Peyer's patch (tissue), 4 donors: Measurements from ENCODE around the gene SCTR. TPM values are rescaled to one million over a fixed set of nuclear protein-coding genes. Genes with fewer than 3 reads are reported as not detected.

Experiments used
- DNase-seq, 3 donors: peaks; one replicate each; pipeline ENCODE4 v3.0.0-alpha.2; 2017 to 2019
- H3K27ac ChIP-seq, 4 donors: fragments of 200-600 bp; sonication (generic); one replicate each; pipeline ENCODE4 v1.5.1; 2016 to 2019
- H3K27me3 ChIP-seq, 2 donors: fragments of 200-600 bp; sonication (generic); one replicate each; pipeline ENCODE4 v1.5.1; 2019
- H3K36me3 ChIP-seq, 3 donors: fragments of 200-600 bp; sonication (generic); one replicate each; pipeline ENCODE4 v1.5.1; 2016 to 2019
- H3K4me1 ChIP-seq, 4 donors: fragments of 200-600 bp; sonication (generic); one replicate each; pipeline ENCODE4 v1.5.1; 2016 to 2019
- H3K4me3 ChIP-seq, 4 donors: fragments of 200-600 bp; sonication (generic); 1 replicate in 3 of 4; 2 replicates in 1 of 4; pipeline ENCODE4 v1.5.1; 2016 to 2019; ENCODE audit warnings: mild to moderate bottlenecking in 1 of 4
- H3K9me3 ChIP-seq, 4 donors: fragments of 200-600 bp; sonication (generic); one replicate each; pipeline ENCODE4 v1.5.1; 2016 to 2019; ENCODE audit warnings: mild to moderate bottlenecking in 1 of 4
- POLR2A ChIP-seq, 2 donors: fragments of 450-650 bp; IDR thresholded peaks; one replicate each; pipeline ENCODE4 v1.5.1; 2017; ENCODE audit warnings: antibody characterized with exemption in 2 of 2, mild to moderate bottlenecking in 2 of 2, moderate library complexity in 2 of 2
- total RNA-seq, 4 donors: library from RNA; depleted of rRNA; stranded (reverse); fragments of >200 nt; gene quantifications; one replicate each; pipeline ENCODE4 v1.1.0, GENCODE V29; 2016
- TF ChIP-seq, protein P1 (sequence below), 6 experiments: fragments of 450-650 bp in 4 of 6; fragments of 200-600 bp in 2 of 6; sonication (generic) in 1 of 6; IDR thresholded peaks; one replicate each; pipeline ENCODE4 v1.5.1; 2017 to 2019; ENCODE audit warnings: antibody characterized with exemption in 6 of 6, mild to moderate bottlenecking in 3 of 6, moderate library complexity in 1 of 6

The SCTR gene
- total RNA-seq, 4 donors from 2014 or later = 0.54 to 1.7 TPM; not detected in 2

DNA sequence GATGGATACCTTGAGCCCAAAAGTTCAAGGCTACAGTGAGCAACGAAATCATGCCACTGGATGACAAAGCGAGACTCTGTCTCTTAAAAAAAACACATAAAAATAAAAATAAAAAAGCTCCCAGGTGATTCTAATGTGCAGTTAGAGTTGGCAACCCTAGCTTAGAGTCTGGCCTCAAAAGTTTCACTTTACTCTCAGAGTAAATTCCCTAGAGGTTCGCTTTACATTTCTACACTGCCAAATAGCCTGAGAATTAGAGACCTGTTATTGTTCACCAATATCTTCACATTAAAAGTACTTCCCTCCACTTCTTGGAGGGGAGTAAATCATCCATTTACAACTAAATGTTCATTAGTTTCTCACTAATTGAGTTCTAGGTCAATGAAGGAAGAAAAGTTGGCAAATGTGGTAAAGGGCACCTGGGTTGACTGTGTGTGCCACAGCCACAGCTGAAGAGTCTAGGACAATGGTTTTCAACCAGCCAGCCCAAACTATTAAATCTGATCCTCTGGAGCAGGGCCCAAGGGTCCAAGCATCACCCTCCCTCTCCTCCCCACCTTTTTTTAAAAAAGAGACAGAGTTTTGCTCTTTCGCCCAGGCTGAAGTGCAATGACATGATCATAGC lies 107.9 kb downstream of the SCTR start:
- H3K36me3 ChIP-seq = no peaks in the 10 kb centered on the region
- H3K9me3 ChIP-seq = no peaks in the 10 kb centered on the region
- H3K4me1 ChIP-seq = peaks cover 0 to 16% (median 3%) of the 10 kb centered on the region in 4 donors
- H3K27ac ChIP-seq = no peak overlapping the region
- DNase-seq = no peak
- no peak overlapping the region for H3K4me3 ChIP-seq
- H3K27me3 ChIP-seq = no peaks in the 10 kb centered on the region
- no peak for TF ChIP-seq POLR2A (IDR thresholded peaks at IDR 0.05)
- TF ChIP-seq, protein P1, sequence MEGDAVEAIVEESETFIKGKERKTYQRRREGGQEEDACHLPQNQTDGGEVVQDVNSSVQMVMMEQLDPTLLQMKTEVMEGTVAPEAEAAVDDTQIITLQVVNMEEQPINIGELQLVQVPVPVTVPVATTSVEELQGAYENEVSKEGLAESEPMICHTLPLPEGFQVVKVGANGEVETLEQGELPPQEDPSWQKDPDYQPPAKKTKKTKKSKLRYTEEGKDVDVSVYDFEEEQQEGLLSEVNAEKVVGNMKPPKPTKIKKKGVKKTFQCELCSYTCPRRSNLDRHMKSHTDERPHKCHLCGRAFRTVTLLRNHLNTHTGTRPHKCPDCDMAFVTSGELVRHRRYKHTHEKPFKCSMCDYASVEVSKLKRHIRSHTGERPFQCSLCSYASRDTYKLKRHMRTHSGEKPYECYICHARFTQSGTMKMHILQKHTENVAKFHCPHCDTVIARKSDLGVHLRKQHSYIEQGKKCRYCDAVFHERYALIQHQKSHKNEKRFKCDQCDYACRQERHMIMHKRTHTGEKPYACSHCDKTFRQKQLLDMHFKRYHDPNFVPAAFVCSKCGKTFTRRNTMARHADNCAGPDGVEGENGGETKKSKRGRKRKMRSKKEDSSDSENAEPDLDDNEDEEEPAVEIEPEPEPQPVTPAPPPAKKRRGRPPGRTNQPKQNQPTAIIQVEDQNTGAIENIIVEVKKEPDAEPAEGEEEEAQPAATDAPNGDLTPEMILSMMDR (IDR thresholded peaks at IDR 0.05) = no peak

DNA sequence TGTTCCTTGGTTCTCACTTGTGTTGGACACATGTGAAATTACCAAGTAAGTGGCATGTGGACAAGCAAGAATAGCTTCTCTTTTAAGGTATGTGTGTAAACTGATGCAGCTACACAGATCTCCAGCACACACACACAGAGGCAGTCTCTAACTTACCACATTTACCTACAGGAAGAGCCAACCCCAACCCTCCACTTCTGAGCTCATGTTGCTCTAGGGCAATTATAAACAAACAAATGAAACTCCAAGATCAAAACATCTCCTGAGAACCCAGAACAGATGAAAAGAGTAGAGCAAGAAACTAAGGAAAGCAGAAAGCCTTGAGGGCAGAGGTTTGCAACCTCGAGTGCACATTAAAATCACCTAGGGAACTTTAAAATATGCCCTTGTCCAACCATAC lies 108.7 kb downstream of the SCTR start:
- Histone ChIP-seq H3K4me3 (no peak overlapping the region), H3K27ac (no peak overlapping the region), H3K9me3 (no peaks in the 10 kb centered on the region), H3K27me3 (no peaks in the 10 kb centered on the region), H3K4me1 (peaks cover 0 to 14% (median 0%) of the 10 kb centered on the region in 4 donors), H3K36me3 (no peaks in the 10 kb centered on the region)
- TF ChIP-seq POLR2A (IDR thresholded peaks at IDR 0.05) = no peak
- TF ChIP-seq, protein P1 (IDR thresholded peaks at IDR 0.05) = no peak
- no peak for DNase-seq

DNA sequence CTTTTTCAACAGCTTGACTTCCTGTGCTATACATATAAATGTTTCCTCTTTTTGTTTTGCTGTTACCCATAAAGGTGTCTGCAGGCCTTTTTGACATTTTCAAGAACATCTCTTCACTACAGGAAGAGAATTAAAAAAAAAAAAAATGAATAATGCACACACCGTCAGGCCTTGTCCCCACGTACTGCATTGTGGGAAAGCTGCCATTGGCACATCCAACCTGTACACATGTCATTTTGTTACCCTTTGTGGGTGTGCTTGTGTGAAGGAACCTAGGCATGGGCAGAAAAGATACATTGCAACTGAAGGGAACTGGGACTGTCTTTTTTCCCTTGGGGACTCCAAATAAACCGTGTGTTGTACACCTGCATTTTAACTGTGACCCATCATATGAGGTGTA lies 109.4 kb downstream of the SCTR start:
- no peaks in the 10 kb centered on the region for H3K9me3 ChIP-seq
- no peak for DNase-seq
- TF ChIP-seq, protein P1 (IDR thresholded peaks at IDR 0.05) = no peak
- no peak for TF ChIP-seq POLR2A (IDR thresholded peaks at IDR 0.05)
- H3K36me3 ChIP-seq = no peaks in the 10 kb centered on the region
- H3K4me3 ChIP-seq = no peak overlapping the region
- H3K27ac ChIP-seq = no peak overlapping the region
- peaks cover 0 to 13% (median 0%) of the 10 kb centered on the region in 4 donors for H3K4me1 ChIP-seq
- H3K27me3 ChIP-seq = no peaks in the 10 kb centered on the region

DNA sequence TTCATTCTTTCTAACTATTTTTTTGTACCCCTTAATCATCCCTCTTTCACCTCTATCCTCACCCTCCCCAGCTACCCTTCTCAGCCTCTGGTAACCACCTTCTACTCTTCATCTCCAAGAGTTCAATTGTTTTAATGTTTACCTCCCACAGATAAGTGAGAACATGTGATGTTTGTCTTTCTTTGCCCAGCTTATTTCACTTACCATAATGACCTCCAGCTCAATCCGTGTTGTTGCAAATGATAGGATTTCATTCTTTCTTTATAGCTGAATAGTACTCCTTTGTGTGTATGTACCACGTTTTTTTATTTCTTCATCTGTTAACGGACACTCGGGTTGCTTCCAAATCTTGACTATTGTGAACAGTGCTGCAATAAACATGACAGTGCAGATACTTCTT lies 114.8 kb downstream of the SCTR start:
- Histone ChIP-seq H3K4me1 (no peaks in the 10 kb centered on the region), H3K4me3 (no peak overlapping the region), H3K36me3 (no peaks in the 10 kb centered on the region), H3K9me3 (no peaks in the 10 kb centered on the region), H3K27ac (no peak overlapping the region), H3K27me3 (no peaks in the 10 kb centered on the region)
- TF ChIP-seq POLR2A (IDR thresholded peaks at IDR 0.05) = no peak
- TF ChIP-seq, protein P1 (IDR thresholded peaks at IDR 0.05) = no peak
- DNase-seq = no peak

DNA sequence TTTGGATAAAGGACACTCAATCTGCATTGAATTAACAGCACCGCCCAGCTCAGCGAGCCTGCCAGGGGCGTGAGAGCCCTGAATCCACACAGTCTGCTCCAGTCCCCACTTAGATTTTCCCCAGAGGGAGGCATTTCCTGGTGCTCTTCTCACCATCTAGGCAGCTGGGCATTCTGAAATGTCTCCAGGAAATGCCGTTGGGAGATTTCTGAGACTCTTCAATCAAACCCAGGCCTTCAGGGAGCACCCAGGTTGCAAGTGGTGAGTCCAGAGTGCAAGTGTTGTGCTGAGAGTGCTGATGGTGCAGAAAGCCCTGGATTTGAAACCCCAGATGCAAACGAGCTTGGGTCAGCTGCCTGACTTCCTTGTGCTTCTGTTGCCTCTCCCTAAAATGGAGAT lies 116.1 kb downstream of the SCTR start:
- TF ChIP-seq, protein P1 (IDR thresholded peaks at IDR 0.05) = no peak
- TF ChIP-seq POLR2A (IDR thresholded peaks at IDR 0.05) = peak in 1 of 2 donors; percentile 40
- DNase-seq = peak in 2 of 3 donors; percentile 64 to 78
- peak overlapping the region in 3 of 4 donors; percentile 29 to 81 (median 72) for H3K27ac ChIP-seq

More for the DNA sequence above, 116.1 kb downstream of the SCTR start:
- Histone ChIP-seq H3K4me1 (peaks cover 0 to 4% (median 0%) of the 10 kb centered on the region in 4 donors), H3K27me3 (no peaks in the 10 kb centered on the region), H3K9me3 (no peaks in the 10 kb centered on the region), H3K4me3 (peak overlapping the region in 2 of 4 donors; percentile 11 to 18), H3K36me3 (no peaks in the 10 kb centered on the region)
